Measurements from ENCODE around the gene GFRA3.

- no peak for TF ChIP-seq PAX5 (IDR thresholded peaks at IDR 0.05; ENCODE audit: insufficient read depth, low read length, severe bottlenecking)
- TF ChIP-seq POLR2A (IDR thresholded peaks at IDR 0.05; ENCODE audit: low read depth, low read length) = no peak
Measured at GRCh38 chr5:138212828-138213160, 61.6 kb downstream of the GFRA3 start.

All from GM12891 (cell line).